DMS114 treated with DMSO at 0.1 percent for 48 hours (cell line): ENCODE data around the gene SLC35F1.
A peak's percentile ranks its signal among the peaks of the same experiment; 100 is the strongest.
"Not testable (repeated sequence)": the region's sequence is repeated elsewhere in the genome, so short reads cannot be mapped to it uniquely, and the experiment has no call there.

Experiments
- DNase-seq: peaks from one replicate; lab custom pipeline; 2025; ENCODE audit not compliant: unreplicated experiment; lab: John Stamatoyannopoulos, UW

The SLC35F1 gene

DNA sequence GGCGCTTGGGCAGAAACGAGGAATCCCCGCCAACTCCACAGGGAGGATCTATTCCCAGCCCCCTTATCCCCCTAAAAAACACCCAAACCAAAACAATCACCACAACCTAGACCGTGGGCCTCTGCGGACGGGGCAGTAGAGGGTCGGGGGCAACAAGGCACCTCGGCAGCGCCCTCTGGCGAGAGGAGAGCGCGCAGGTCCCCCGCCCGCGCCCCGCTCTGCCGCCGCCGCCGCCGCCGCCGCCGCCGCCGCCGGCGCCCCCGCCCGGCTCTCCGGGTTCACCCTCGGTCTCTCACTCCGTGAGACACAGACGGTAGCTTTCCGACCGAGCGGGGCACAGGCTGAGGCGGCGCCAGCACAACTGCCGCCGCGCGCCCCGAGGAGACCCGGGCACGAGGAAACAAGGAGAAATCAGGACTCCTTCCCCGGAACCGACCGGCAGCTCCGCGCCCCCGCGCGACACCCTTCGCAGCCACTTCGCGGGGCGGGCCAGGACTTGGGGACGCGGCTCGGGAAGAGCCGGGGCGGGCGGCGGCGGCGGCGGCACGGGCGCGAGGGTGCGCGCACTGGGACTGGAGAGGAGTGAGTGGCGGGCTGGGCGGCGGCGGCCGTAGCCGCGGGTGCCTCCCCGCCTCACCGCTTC lies at the start of gene SLC35F1:
TSS of gene SLC35F1 (plus strand) at position 307 of the 643 bp plus-strand sequence.
- DNase-seq = peak; percentile 21

DNA sequence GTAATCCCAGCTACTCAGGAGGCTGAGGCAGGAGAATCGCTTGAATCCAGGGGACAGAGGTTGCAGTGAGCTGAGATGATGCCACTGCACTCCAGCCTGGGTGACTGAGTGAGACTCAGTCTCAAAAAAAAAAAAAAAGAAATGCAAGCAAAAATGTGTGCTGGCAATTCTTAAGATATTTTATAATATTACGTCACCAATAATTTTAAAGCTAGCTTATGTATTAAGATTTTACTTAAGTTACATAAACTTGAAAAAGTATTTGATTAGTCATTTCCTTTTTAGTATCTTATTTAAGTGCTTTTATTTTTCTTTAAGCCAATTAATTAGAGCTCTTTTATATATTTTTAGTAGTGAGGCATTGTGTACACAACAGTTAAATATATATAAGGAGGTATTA lies 48.5 kb upstream of the SLC35F1 start:
- DNase-seq = not testable (repeated sequence)

DNA sequence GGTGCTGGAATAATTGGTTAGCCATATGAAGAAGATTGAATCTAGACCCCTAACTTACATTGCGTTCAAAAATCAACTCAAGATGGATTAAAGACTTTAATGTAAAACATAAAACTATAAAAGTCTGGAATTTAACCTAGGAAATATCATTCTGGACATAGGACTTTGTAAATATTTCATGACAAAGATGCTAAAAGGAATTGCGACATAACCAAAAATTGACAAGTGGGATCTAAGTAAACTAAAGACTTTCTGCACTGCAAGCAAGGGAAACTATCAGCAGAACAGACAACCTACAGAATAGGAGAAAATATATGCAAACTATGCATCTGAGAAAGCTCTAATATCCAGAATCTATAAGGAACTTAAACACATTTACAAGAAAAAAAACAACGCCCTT lies 45.5 kb upstream of the SLC35F1 start:
- no peak for DNase-seq

DNA sequence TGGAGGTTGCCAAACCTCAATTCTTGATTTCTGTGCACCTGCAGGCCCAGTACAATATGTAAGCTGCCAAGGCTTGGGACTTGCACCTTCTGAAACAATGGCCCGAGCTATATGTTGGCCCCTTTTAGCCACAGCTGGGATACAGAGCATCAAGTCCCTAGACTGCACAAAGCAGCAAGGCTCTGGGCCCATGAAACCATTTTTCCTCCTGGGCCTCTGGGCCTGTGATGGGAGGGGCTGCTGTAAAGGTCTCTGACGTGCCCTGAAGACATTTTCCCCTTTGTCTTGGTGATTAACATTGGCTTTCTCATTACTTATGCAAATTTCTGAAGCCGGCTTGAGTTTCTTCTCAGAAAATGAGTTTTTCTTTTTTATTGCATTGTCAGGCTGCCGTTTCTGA lies 40.5 kb upstream of the SLC35F1 start:
- DNase-seq = no peak

DNA sequence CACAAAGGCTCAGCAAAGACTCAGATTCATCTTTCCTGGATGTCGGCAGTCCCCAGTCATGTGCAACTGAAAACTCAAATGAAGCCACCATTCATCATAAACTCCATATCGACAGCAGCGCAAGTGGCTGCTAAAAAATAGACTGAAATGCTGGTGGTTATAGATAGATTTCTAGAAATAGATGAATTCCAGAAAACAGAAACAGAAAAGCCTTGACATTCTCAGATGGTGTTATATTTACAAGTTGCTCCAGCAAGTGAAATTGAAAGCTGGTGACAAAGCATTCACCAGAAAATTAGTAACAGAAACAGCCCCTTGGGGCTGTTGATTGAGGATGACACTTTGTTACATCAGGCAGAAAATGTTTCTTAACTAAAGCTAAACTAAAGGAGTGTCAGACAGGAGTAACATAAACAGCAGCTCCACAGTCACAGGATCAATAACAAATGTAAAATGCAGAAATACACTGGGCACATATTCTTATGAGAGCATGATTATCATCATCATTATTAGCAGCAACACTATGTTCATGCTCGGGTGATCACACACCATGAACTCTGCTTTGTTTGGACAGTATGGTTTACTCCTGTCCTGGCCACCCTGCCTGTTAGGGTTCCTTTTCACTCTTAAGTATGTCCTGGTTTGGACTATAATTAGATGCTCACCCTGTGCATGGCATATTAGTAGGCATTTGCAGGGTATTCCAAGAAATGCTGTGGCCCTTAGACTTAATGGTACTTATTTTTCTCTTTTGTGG lies 36.4 kb upstream of the SLC35F1 start:
- DNase-seq = no peak

DNA sequence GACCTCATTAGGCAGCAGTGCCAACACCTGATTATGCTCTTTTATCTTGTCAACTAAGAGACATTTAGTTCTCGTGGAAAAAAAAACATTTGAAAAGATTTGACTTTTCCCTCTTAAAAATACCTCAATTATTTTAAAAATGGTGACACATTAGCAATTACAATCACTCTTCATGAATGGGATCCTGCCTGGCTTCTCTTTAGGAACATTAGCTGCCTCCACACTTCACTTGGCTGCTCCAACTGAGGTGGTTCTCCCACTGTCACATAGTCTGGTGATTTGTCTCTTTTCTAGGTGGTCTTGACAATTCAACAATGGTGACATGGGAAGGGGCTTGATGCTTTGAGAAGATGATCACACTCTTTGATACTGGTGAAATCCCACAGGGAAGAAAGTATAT lies 26.2 kb upstream of the SLC35F1 start:
- no peak for DNase-seq

DNA sequence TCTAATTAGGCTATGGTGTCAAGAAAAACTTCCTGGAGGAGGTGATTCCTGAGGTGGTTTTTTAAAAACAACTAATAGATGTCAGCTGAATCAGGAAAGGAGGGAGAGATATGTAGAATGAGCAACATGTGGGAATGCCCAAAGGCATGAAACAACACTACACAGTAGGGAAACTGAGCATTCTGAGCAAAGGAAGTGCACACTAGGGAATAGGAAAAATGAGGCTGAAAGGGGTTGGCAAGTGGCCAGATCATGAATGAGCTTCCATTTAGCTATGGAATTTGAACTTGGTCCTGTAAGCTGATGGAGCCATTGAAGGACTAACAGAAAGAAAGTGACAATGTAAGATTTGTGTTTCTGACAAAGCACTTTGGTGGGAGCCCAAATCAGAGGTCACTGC lies 16.9 kb upstream of the SLC35F1 start:
- DNase-seq = no peak

DNA sequence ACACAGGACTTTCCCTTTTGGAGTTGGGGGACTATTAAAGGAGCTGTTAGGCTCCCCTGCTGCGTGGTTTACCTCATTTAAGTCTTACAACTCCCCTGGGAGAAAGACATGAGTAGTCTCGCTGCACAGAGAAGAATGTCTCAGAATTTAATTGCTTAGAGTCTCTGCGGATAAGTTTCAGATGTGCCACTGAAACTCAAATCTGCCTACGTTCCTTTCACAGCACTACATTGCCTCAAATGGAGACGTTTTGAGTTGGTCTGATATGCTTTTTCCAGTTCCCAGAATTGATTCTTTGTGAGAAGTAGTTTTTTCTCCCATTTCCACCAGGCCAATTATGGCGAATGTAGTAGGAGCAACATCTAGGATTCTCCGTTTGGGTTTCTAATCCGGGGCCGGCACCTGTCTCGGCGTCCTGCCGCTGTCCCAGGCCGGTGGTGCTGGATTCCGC lies 532 bp upstream of the SLC35F1 start:
- no peak for DNase-seq

DNA sequence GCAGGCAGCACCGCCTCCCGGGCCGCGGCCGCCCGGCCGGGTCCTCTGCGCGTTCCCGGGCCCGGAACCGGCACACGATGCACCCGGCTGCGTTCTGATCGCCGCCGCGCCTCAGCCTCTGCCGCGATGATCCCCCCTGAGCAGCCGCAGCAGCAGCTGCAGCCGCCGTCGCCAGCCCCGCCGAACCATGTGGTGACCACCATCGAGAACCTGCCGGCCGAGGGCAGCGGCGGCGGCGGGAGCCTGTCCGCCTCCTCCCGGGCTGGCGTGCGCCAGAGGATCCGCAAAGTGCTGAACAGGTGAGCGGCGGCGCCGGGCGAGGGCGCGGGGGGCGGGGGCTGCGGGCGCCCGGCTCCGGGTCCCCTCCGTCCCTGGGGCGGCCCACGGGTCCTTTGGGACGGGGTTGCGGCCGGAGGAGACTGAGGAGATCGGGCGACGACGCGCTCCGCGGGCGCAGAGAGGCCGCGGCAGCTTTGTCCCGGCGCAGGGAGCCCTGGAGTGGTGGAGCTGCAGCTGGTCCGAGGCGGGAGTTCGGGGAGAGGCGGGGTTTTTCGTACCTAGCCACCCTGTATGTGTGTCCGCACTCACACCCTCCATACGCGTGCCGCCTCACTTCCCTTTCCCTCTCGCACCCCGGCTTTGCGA lies 659 bp downstream of the SLC35F1 start:
- no peak for DNase-seq

DNA sequence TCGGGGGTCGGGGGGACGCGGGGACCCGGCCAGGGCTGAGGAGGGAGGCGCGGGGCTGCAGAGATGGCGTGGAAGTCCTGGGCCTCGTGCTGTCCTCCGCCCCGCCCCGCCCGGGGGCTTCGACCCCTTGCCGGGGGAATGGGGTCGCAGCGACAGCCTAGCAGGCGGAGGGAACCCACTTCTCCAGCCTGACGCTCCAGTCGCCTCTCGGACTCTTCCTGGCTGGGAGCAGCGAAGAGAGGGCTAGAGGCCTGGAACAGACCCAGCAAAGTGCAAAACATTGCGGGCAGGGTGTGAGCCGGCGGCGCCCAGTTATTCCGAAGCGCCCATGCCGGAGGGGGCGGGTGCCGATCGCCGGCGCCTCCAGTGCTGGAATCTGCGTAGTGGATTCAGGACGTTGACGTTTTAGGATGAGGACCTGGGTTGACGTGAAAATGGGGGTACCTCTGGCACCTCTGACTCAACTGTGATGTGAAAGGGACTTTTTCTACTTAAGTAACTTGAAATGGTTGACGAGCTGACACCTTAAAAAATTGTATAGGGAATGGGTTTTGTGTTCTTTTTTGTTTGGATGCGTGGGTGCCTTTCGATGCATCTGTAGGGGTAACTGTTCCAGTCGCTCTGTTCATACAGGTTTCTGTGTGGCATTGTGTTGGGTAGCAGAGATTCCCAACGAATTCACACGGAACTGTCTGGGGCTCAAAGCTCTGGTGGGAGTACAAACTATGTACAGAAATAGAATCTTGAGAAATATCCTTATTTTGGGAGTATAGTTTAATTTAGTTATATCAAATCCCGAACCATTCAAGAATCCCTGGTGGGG lies 1.4 kb downstream of the SLC35F1 start:
- no peak for DNase-seq

DNA sequence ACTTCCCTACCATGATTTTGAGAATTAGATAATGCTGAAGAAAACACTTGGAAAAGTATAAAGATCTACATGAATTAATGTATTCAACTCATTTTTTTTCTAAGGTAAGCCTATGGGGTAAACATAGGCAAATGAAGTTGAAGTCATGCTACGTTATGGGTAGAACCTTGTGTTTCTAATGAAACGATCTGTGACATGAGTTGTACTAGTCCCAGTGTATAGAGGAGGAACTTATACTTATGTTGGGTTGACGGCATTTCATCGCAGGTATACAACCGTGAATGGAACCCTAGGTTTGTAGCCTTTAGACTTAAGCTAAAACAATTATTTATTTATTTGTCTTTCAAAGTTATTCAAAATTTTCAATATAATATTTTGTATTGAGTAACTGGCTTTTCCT lies 2.6 kb downstream of the SLC35F1 start:
- DNase-seq = no peak

DNA sequence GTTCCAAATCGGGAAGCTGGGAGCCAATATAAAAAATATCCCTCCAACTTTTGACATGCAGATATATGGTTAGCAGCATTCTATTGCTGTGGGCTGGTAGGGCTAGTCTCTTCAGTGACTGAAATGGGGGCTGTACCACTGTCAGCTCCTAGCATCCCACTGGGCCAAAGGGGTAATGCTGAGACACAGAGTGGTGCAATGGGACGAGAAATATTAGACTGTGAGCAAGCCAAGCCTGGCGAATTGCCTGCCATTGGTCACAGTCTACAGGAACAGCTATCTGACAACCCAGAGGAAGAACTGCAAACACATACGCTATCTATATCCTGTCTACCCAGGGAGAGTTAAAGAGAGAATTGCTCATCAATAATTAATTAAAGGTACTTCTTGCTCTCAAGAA lies 3.5 kb downstream of the SLC35F1 start:
- DNase-seq = no peak

DNA sequence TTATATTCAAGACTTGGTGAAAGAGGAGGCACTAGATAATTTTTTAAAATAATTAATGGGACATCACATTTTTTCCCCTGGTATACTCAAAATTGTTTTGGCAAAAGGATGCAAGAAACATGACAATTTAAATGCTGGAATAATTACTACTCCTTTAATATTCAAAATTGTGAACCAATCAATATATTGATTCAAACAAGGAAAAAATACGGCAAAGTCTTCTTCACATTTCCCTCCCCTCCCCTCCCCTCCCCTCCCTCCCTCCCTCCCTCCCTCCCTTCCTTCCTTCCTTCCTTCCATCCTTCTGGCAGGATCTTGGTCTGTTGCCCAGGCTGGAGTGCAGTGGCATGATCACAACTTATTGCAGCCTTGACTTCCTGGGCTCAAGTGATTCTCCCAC lies 4.1 kb downstream of the SLC35F1 start:
- DNase-seq = no peak

DNA sequence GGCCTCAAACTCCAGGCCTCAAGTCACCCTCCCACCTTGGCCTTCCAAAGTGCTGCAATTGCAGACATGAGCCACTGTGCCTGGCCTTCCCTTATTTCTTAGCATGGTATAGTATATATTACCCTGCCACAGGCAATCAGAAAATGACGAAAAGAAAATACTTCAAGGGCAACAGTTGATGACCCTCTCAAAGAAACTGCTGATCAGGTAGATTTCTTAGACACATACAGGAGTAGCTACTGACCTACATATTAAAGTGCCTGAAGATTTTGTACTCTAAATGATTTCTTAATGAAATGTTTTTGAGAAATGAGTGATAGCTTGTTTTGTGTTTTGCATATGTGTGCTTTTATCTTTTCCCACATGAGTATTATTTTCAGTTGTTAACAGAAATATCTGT lies 4.6 kb downstream of the SLC35F1 start:
- DNase-seq = no peak

DNA sequence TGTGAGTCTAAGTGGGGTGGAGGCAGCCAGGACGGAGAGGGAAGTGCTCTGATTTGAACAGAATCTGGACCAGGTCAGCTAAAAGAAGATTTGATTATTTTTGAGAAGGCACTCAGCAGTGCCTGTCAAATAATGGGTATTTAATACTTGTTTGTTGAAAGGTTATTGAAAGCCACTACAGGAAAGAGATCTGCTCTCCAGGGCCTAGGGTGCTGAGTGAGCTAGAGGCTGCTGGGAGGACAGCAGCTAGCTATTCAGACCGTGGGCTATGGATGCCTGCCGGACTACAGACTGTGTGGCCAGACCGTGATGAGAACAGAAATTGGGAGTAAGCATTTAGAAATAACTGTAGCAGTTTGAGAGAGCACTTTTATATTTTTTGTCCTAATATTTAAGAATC lies 8.8 kb downstream of the SLC35F1 start:
- no peak for DNase-seq

DNA sequence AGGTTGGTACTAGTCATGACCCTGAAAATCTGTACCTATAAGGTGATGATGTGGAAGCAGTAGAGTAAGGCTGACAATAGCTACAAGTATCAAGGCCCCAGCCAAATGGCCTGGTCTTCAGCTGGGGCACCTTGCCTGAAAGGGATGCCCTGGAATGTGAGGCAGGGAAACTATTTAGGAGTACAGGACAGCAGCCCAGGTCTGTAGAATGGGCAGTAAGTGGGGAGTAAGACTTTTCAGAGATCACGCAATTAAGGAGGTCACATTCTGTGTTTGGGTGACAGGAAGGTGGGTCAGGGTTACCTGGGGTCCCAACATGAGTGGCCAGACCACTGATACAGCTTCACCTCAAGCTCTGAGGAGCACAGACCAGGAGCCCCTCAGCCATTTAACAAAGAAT lies 9.4 kb downstream of the SLC35F1 start:
- DNase-seq = no peak

DNA sequence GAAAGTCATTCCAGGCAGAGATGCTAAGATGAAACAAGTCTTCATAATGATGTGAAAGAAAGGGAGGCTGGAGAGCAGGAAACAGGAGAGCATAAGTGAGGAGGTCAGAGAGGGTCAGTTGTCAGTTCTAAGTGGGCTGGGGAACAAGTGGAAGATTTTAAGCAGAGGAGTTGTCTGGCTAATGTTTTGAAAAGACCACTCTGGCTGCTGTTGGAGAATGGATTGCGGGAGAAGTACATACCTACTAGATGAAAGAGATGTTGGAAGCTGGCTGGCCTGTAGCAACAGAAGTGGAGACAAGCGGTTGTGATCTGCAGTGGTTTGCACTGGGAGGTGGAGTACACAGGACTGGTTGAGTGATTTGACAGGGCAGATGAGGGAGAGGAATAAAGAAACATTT lies 10.1 kb downstream of the SLC35F1 start:
- DNase-seq = no peak

DNA sequence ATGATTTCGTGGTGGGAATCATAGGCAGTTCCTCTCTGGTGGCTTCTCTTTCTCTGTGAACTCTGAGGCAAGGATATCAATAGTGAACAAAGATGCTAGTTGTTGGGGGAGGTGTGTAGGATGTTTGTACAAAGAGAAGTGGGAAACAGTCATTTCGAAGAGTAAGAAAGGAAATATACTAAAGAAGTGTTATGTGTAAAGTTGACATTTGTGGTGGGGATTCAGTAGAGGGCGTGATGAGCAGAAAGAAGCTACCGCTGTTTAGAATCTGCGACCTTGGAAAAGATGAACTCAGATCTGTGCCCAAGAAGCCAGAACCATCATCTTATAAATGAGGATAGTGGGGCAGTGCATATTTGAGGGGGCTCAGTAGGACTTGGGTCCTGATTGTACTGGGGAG lies 11.4 kb downstream of the SLC35F1 start:
- no peak for DNase-seq

DNA sequence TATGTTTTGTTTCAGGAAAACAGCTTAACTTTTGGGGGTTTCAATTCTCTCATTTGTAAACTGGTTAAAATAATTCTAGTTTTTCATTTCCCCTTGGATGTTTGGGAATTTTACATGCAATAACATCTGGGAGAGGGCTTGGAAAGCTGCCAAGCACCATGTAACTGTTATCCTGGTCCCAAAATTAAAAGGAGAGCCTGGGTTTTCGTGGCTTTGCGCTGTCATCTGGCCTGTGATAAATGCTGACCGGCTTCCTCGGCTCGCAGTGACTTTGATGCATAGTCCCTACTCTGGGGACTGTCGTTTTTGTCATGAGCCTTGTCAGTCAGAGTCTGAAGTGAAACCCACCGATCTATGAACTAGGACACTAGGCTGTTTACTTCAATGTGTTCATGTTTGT lies 12.2 kb downstream of the SLC35F1 start:
- DNase-seq = no peak

DNA sequence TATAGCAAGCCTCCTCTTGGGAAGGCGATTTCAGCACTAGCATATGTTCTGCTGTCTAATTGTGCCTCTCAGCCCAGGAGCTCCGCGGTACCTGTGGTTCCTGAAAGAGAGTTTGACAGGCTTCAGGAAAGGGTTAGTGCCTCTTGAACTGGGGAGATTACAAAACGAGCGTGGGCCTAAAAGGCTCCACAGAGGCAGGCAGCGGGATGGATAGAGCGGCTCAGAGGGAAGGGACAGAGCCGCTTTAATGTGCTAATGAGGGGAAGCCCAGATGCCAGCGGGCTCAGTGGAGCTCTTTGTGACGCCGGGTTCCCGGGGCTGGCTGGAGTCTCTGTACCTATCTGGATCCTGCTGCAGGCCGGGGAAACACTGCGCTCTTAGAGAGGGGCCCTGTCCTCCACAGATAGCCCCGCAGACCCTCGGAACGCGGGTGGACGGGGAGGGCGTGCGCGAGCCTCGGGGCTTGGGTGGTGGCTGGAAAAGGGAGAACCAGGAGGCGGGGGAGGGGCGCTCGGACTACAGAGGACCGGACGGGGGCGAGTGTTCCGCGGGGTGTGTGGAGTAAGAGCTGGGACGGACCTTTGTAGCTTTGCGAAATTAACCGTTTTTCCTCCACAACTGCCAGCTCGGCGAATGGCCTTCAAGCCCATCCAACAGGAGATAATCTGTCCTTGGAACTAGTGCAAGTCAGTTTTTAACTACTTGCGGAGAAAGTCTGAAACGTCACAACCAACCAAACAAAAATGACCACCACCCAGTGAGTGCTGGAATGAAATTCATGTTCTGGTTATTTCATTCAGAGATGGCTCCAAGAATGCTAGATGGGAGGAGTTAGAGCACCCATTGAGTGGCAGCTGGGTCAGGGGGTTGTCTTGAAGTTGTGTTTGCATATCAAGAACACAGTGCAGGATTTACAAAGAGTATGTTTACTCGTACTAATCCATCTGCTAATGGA lies 13.0 kb downstream of the SLC35F1 start:
- no peak for DNase-seq
